Measurements from ENCODE around the gene AUNIP. TPM values are rescaled to one million over a fixed set of nuclear protein-coding genes. Genes with fewer than 3 reads are reported as not detected.

The AUNIP gene
- total and polyA plus RNA-seq, 7 donors: 0.05 to 0.47 (median 0.13) TPM; not detected in 2

- Histone ChIP-seq H3K36me3 (ENCODE audit: insufficient read depth in 1 of 2, low read depth in 1 of 2) (peaks cover 0 to 32% of the 10 kb centered on the region in 2 donors), H3K27ac (no peak overlapping the region), H3K4me3 (no peak overlapping the region), H3K27me3 (ENCODE audit: insufficient read depth in 3 of 3, low read length in 2 of 3) (peaks cover 0 to 2% (median 0%) of the 10 kb centered on the region in 3 donors), H3K9me3 (no peaks in the 10 kb centered on the region), H3K4me1 (peaks cover 15% of the 10 kb centered on the region)
- no peak for TF ChIP-seq CTCF (IDR thresholded peaks at IDR 0.05)
- no peak for DNase-seq
- intact Hi-C loops (cut with DNase I): no loop called here
- WGBS, 3 donors: 89 to 96% (median 91%) methylated on average over 3 of the region's 3 CpGs
- no peak for ATAC-seq
These were observed 43.2 kb upstream of the AUNIP start for GRCh38 chr1:25902462-25902861.

GRCh38 chr1:25900219-25900618 lies 41.0 kb upstream of the AUNIP start:
- H3K36me3 ChIP-seq (ENCODE audit: insufficient read depth in 1 of 2, low read depth in 1 of 2): peaks cover 0 to 32% of the 10 kb centered on the region in 2 donors

GRCh38 chr1:25899792-25900191 lies 40.5 kb upstream of the AUNIP start:
- WGBS, 3 donors: 77 to 83% (median 82%) methylated on average over 6 of the region's 6 CpGs
- ATAC-seq (no peak), DNase-seq (no peak)
- Histone ChIP-seq H3K36me3 (ENCODE audit: insufficient read depth in 1 of 2, low read depth in 1 of 2) (peaks cover 0 to 32% of the 10 kb centered on the region in 2 donors), H3K27ac (no peak overlapping the region), H3K27me3 (ENCODE audit: insufficient read depth in 3 of 3, low read length in 2 of 3) (peaks cover 0 to 2% (median 0%) of the 10 kb centered on the region in 3 donors), H3K4me1 (peaks cover 23% of the 10 kb centered on the region), H3K4me3 (no peak overlapping the region), H3K9me3 (no peaks in the 10 kb centered on the region)
- intact Hi-C loops (cut with DNase I): loop anchor here (5.0 to 10.0 kb wide), 2 partner anchors 98 to 265 kb away; partner anchors contain the start of genes C1orf232 (in 1 of the 2), PAFAH2 (in 1 of the 2) and ZNF593 (in 1 of the 2)
- no peak for TF ChIP-seq CTCF (IDR thresholded peaks at IDR 0.05)

More at GRCh38 chr1:25900219-25900618, 41.0 kb upstream of the AUNIP start:
- TF ChIP-seq CTCF (IDR thresholded peaks at IDR 0.05): no peak
- Histone ChIP-seq H3K4me3 (no peak overlapping the region), H3K4me1 (peaks cover 23% of the 10 kb centered on the region), H3K27me3 (ENCODE audit: insufficient read depth in 3 of 3, low read length in 2 of 3) (peaks cover 0 to 2% (median 0%) of the 10 kb centered on the region in 3 donors), H3K27ac (no peak overlapping the region), H3K9me3 (no peaks in the 10 kb centered on the region)
- ATAC-seq (no peak), DNase-seq (no peak)
- intact Hi-C loops (cut with DNase I): no loop called here
- WGBS, 3 donors: 55 to 66% (median 61%) methylated on average over 5 of the region's 5 CpGs

GRCh38 chr1:25898223-25899015 lies 39.2 kb upstream of the AUNIP start:
- no peak for TF ChIP-seq CTCF (IDR thresholded peaks at IDR 0.05)
- no peak for DNase-seq
- 87 to 93% (median 89%) methylated on average over 11 of the region's 11 CpGs for WGBS, 3 donors
- Histone ChIP-seq H3K36me3 (ENCODE audit: insufficient read depth in 1 of 2, low read depth in 1 of 2) (peaks cover 0 to 32% of the 10 kb centered on the region in 2 donors), H3K9me3 (no peaks in the 10 kb centered on the region), H3K27me3 (ENCODE audit: insufficient read depth in 3 of 3, low read length in 2 of 3) (no peaks in the 10 kb centered on the region), H3K4me1 (peaks cover 17% of the 10 kb centered on the region), H3K27ac (no peak overlapping the region), H3K4me3 (no peak overlapping the region)
- no peak for ATAC-seq
- intact Hi-C loops (cut with DNase I): loop anchor here (5.0 to 10.0 kb wide), 2 partner anchors 99 to 266 kb away; partner anchors contain the start of genes C1orf232 (in 1 of the 2), PAFAH2 (in 1 of the 2) and ZNF593 (in 1 of the 2)
